GM11168 (cell line): ENCODE data around the gene ANKAR.
"Not testable (repeated sequence)": the region's sequence is repeated elsewhere in the genome, so short reads cannot be mapped to it uniquely, and the experiment has no call there.

Experiments
- in situ Hi-C: fragments of 300-500 bp; cut with MboI; formaldehyde crosslinking; loops from one replicate; pipeline ENCODE4 v1.12.0; 2022; ENCODE audit warnings: low sequenced_read_pairs; ENCODE audit not compliant: unreplicated experiment

ANKAR gene

GRCh38 chr2:189658306-189659212 lies 15.9 kb upstream of the ANKAR start:
- in situ Hi-C loops = loop anchor here (10.0 to 25.0 kb wide), 2 partner anchors 46 to 404 kb away; partner anchors contain the start of gene MSTN

GRCh38 chr2:189659734-189660133 lies 14.7 kb upstream of the ANKAR start:
- in situ Hi-C loops = loop anchor here (10.0 to 25.0 kb wide), 2 partner anchors 45 to 403 kb away; partner anchors contain the start of gene MSTN

- in situ Hi-C loops = loop anchor here (25.0 kb wide), 1 partner anchor 402 kb away; the partner anchor contains the start of gene MSTN
These were observed 13.7 kb upstream of the ANKAR start for GRCh38 chr2:189660803-189661147.

- in situ Hi-C loops = loop anchor here (25.0 kb wide), 1 partner anchor 401 kb away; the partner anchor contains the start of gene MSTN
These were observed 13.1 kb upstream of the ANKAR start, which contains the start of gene ASNSD1 for GRCh38 chr2:189661148-189661956. Gene ASNSD1 (plus strand): TSS chr2:189661459. CDS start chr2:189666133, 4,674 bp downstream.

GRCh38 chr2:189661957-189662321 lies 12.5 kb upstream of the ANKAR start:
- in situ Hi-C loops = loop anchor here (25.0 kb wide), 1 partner anchor 400 kb away; the partner anchor contains the start of gene MSTN

- in situ Hi-C loops = loop anchor here (25.0 kb wide), 1 partner anchor 400 kb away; the partner anchor contains the start of gene MSTN
These were observed 11.7 kb upstream of the ANKAR start for GRCh38 chr2:189662669-189663226.

- in situ Hi-C loops = loop anchor here (25.0 kb wide), 1 partner anchor 399 kb away; the partner anchor contains the start of gene MSTN
These were observed 11.2 kb upstream of the ANKAR start for GRCh38 chr2:189663319-189663718.

- in situ Hi-C loops = loop anchor here (25.0 kb wide), 1 partner anchor 392 kb away; the partner anchor contains the start of gene MSTN
These were observed 4.6 kb upstream of the ANKAR start for GRCh38 chr2:189669913-189670312.

GRCh38 chr2:189673661-189674373 lies 653 bp upstream of the ANKAR start:
- in situ Hi-C loops = loop anchor here (25.0 kb wide), 1 partner anchor 388 kb away; the partner anchor contains the start of gene MSTN

- in situ Hi-C loops = no loop called here
These were observed 2.0 kb downstream of the ANKAR start for GRCh38 chr2:189676471-189676870.

- in situ Hi-C loops = no loop called here
These were observed 4.8 kb downstream of the ANKAR start for GRCh38 chr2:189679226-189679625.

- in situ Hi-C loops = no loop called here
These were observed 6.7 kb downstream of the ANKAR start for GRCh38 chr2:189681203-189681602.

- in situ Hi-C loops = no loop called here
These were observed 7.4 kb downstream of the ANKAR start for GRCh38 chr2:189681903-189682302.

GRCh38 chr2:189683348-189683747 lies 8.9 kb downstream of the ANKAR start:
- in situ Hi-C loops = no loop called here

- in situ Hi-C loops = no loop called here
These were observed 10.3 kb downstream of the ANKAR start for GRCh38 chr2:189684811-189685210.

GRCh38 chr2:189685540-189686229 lies 11.2 kb downstream of the ANKAR start:
- in situ Hi-C loops = no loop called here

- in situ Hi-C loops = not testable (repeated sequence)
These were observed 13.3 kb downstream of the ANKAR start for GRCh38 chr2:189687796-189688195.

- in situ Hi-C loops = no loop called here
These were observed 21.8 kb downstream of the ANKAR start for GRCh38 chr2:189696223-189696622.
